SK-N-SH (cell line): Measurements from ENCODE around the gene ZMIZ1. TPM values are rescaled to one million over a fixed set of nuclear protein-coding genes. Genes with fewer than 3 reads are reported as not detected.
A peak's percentile ranks its signal among the peaks of the same experiment; 100 is the strongest.

Experiments
- CTCF ChIA-PET: fragments of 300-600, 350-600 bp; formaldehyde crosslinking; extraction: SDS; loops from one replicate; lab custom pipeline; 2021; lab: Yijun Ruan, JAX
- POLR2A ChIA-PET: fragments of 350-600 bp; sonication (Branson Sonifier 250); formaldehyde crosslinking; extraction: SDS; loops from one replicate; lab custom pipeline; 2020; ENCODE audit warnings: antibody characterized with exemption, inconsistent platforms; lab: Yijun Ruan, JAX
- DNase-seq: peaks from one replicate; pipeline ENCODE4 v3.0.0; 2012
- H2AFZ ChIP-seq: fragments of 200-600 bp; sonication (generic); 2 replicates; pipeline ENCODE4 v1.8.1; 2016; ENCODE audit warnings: antibody characterized with exemption, mild to moderate bottlenecking, low read depth
- H3F3A ChIP-seq: fragments of 200-600 bp; sonication (generic); replicated peaks from 2 replicates; pipeline ENCODE3; 2016; ENCODE audit warnings: antibody characterized with exemption, mild to moderate bottlenecking; ENCODE audit not compliant: insufficient read depth
- H3K27ac ChIP-seq, 2 experiments: fragments of 200-500 bp in 1 of 2; fragments of 200-600 bp in 1 of 2; sonication (Bioruptor generic) in 1 of 2; sonication (generic), shearing (Covaris generic) in 1 of 2; 2 replicates each; pipeline versions ENCODE4 v1.5.1 to v1.6.1; 2014 to 2016; ENCODE audit warnings: low read depth in 2 of 2, inconsistent platforms in 1 of 2, low read length in 1 of 2, mild to moderate bottlenecking in 1 of 2, mixed read lengths in 1 of 2
- H3K27me3 ChIP-seq: fragments of 200-600 bp; sonication (generic), shearing (Covaris generic); 2 replicates; pipeline ENCODE4 v1.6.1; 2016; ENCODE audit warnings: mixed run types; ENCODE audit not compliant: insufficient read depth
- H3K36me3 ChIP-seq, 2 experiments: fragments of 200-500 bp in 1 of 2; fragments of 200-600 bp in 1 of 2; sonication (Bioruptor generic) in 1 of 2; sonication (generic) in 1 of 2; replicated peaks in 1 of 2; 2 replicates each; pipeline versions ENCODE3 to v1.5.1; 2014 to 2016; ENCODE audit warnings: low read length in 1 of 2, mild to moderate bottlenecking in 1 of 2; ENCODE audit not compliant: insufficient read depth in 2 of 2, control insufficient read depth in 1 of 2
- H3K4me1 ChIP-seq, 2 experiments: fragments of 200-500 bp in 1 of 2; fragments of 200-600 bp in 1 of 2; sonication (Bioruptor generic) in 1 of 2; sonication (generic), shearing (Covaris generic) in 1 of 2; 2 replicates each; pipeline versions ENCODE4 v1.5.1 to v1.6.1; 2014 to 2016; ENCODE audit warnings: low read depth in 1 of 2, low read length in 1 of 2, mixed run types in 1 of 2; ENCODE audit not compliant: insufficient read depth in 2 of 2, control insufficient read depth in 1 of 2
- H3K4me2 ChIP-seq: fragments of 200-600 bp; sonication (generic), shearing (Covaris generic); 2 replicates; pipeline ENCODE4 v1.6.1; 2017; ENCODE audit warnings: mixed run types
- H3K4me3 ChIP-seq, 2 experiments: fragments of 200-500 bp in 1 of 2; fragments of 200-600 bp in 1 of 2; sonication (Bioruptor generic) in 1 of 2; sonication (generic), shearing (Covaris generic) in 1 of 2; 2 replicates each; pipeline versions ENCODE4 v1.5.1 to v1.8.1; 2014 to 2016; ENCODE audit warnings: low read depth in 2 of 2, inconsistent platforms in 1 of 2, low read length in 1 of 2, mild to moderate bottlenecking in 1 of 2, mixed read lengths in 1 of 2, moderate library complexity in 1 of 2
- H3K79me2 ChIP-seq: fragments of 200-600 bp; sonication (generic); 2 replicates; pipeline ENCODE4 v1.8.1; 2017; ENCODE audit warnings: mild to moderate bottlenecking; ENCODE audit not compliant: insufficient read depth
- H3K9ac ChIP-seq: fragments of 200-600 bp; sonication (generic); 2 replicates; pipeline ENCODE4 v1.6.1; 2017; ENCODE audit warnings: mixed run types
- H3K9me2 ChIP-seq: fragments of 200-600 bp; sonication (generic); 2 replicates; pipeline ENCODE4 v1.6.1; 2017; ENCODE audit warnings: mixed run types
- H3K9me3 ChIP-seq: fragments of 200-600 bp; sonication (generic); 2 replicates; pipeline ENCODE4 v1.6.1; 2017; ENCODE audit warnings: mixed run types, mild to moderate bottlenecking, moderate library complexity
- H4K20me1 ChIP-seq: fragments of 200-600 bp; sonication (generic); 2 replicates; pipeline ENCODE4 v1.6.1; 2017; ENCODE audit warnings: mild to moderate bottlenecking, mixed run types; ENCODE audit not compliant: insufficient read depth
- EP300 ChIP-seq, 2 experiments: IDR thresholded peaks; 2 replicates each; pipeline versions ENCODE4 v1.4.0 to v1.6.1; 2012; ENCODE audit warnings: borderline replicate concordance in 1 of 2, low read depth in 1 of 2, low read length in 1 of 2
- GABPA ChIP-seq: IDR thresholded peaks from 2 replicates; pipeline ENCODE4 v1.4.0; 2012; ENCODE audit warnings: low read depth, mild to moderate bottlenecking
- GATA2 ChIP-seq: sonication (generic); formaldehyde crosslinking; IDR thresholded peaks from 2 replicates; pipeline ENCODE4 v1.5.0; 2020; ENCODE audit warnings: mild to moderate bottlenecking, missing genetic modification reagents
- JUND ChIP-seq: IDR thresholded peaks from 2 replicates; pipeline ENCODE4 v1.4.0; 2012
- NFIC ChIP-seq: IDR thresholded peaks from 2 replicates; pipeline ENCODE4 v1.4.0; 2012; ENCODE audit warnings: borderline replicate concordance
- NRF1 ChIP-seq: IDR thresholded peaks from 2 replicates; pipeline ENCODE4 v1.6.1; 2012; ENCODE audit warnings: low read depth, mild to moderate bottlenecking, low read length
- REST ChIP-seq: IDR thresholded peaks from 2 replicates; pipeline ENCODE4 v1.6.1; 2012; ENCODE audit warnings: mild to moderate bottlenecking, low read depth, low read length, moderate library complexity
- RXRA ChIP-seq: IDR thresholded peaks from 2 replicates; pipeline ENCODE4 v1.4.0; 2012; ENCODE audit warnings: low read depth, mild to moderate bottlenecking, borderline replicate concordance
- TAF1 ChIP-seq: IDR thresholded peaks from 2 replicates; pipeline ENCODE4 v1.6.1; 2012; ENCODE audit warnings: low read depth, mild to moderate bottlenecking, low read length, moderate library complexity, borderline replicate concordance
- USF1 ChIP-seq: IDR thresholded peaks from 2 replicates; pipeline ENCODE4 v1.4.0; 2012; ENCODE audit warnings: low read depth, borderline replicate concordance
- WGBS: methylation state at CpG from one replicate; pipeline ENCODE4 v1.1.6; 2017; ENCODE audit warnings: low lambda C conversion rate; 5-methylcytosine and 5-hydroxymethylcytosine counted together
- polyA plus RNA-seq, 3 experiments: library from polyadenylated mRNA; depleted of rRNA; stranded (reverse); fragments of >200 nt; gene quantifications; 2 replicates each; pipeline ENCODE4 v1.2.3, GENCODE V29; 2012
- TF ChIP-seq, protein P1 (sequence below): IDR thresholded peaks from 2 replicates; pipeline ENCODE4 v1.4.0; 2012; ENCODE audit warnings: low read depth
- TF ChIP-seq, protein P2 (sequence below): fragments of 150-350 bp; IDR thresholded peaks from 2 replicates; pipeline ENCODE4 v1.6.1; 2017; ENCODE audit warnings: antibody characterized with exemption, low read length, low read depth, borderline replicate concordance
- TF ChIP-seq, protein P3 (sequence below): IDR thresholded peaks from 2 replicates; pipeline ENCODE4; 2012

Gene ZMIZ1
- polyA plus RNA-seq, 1 of the 3 experiments (the other 2 are of a cell fraction): 23.5 TPM

- WGBS: 78% methylated on average over 3 of the region's 5 CpGs
- no peak overlapping the region for H3K4me3 ChIP-seq
- no peak for DNase-seq
- no peaks in the 10 kb centered on the region for H3K9me3 ChIP-seq
- H3K36me3 ChIP-seq: no peaks in the 10 kb centered on the region
- no peaks in the 10 kb centered on the region for H3K9me2 ChIP-seq
- H3K4me2 ChIP-seq: no peak overlapping the region
- CTCF ChIA-PET: interaction anchor here (2.3 kb wide), 1 partner anchor 47 kb away, joined by 6 read pairs; no protein-coding TSS in a partner anchor
- peaks cover 0 to 62% of the 10 kb centered on the region in 2 experiments; a peak in 2 of 4 replicates for H3K4me1 ChIP-seq
- H3K9ac ChIP-seq: no peak overlapping the region
- no peaks in the 10 kb centered on the region for H3K79me2 ChIP-seq
- H2AFZ ChIP-seq: no peak overlapping the region
- peak overlapping the region in 1 of 2 experiments; percentile 100; a peak in 2 of 4 replicates for H3K27ac ChIP-seq
- no peaks in the 10 kb centered on the region for H3F3A ChIP-seq
- TF ChIP-seq TAF1 (no peak), NFIC (no peak), RXRA (no peak), NRF1 (no peak), EP300 (IDR thresholded peaks at IDR 0.05; ENCODE audit: borderline replicate concordance in 1 of 2, low read depth in 1 of 2, low read length in 1 of 2) (no peak)
- TF ChIP-seq, protein P1, sequence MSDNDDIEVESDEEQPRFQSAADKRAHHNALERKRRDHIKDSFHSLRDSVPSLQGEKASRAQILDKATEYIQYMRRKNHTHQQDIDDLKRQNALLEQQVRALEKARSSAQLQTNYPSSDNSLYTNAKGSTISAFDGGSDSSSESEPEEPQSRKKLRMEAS: no peak
- H4K20me1 ChIP-seq: no peaks in the 10 kb centered on the region
- POLR2A ChIA-PET: interaction anchor here (2.1 kb wide), 1 partner anchor 47 kb away, joined by 7 read pairs; no protein-coding TSS in a partner anchor
- no peaks in the 10 kb centered on the region for H3K27me3 ChIP-seq
Measured at GRCh38 chr10:79020015-79020491, 48.7 kb upstream of the ZMIZ1 start.

GRCh38 chr10:79020605-79021004 lies 48.2 kb upstream of the ZMIZ1 start:
- POLR2A ChIA-PET: no interaction called here
- Histone ChIP-seq H3K9me3 (no peaks in the 10 kb centered on the region), H3K9ac (no peak overlapping the region), H4K20me1 (no peaks in the 10 kb centered on the region), H3F3A (no peaks in the 10 kb centered on the region), H3K9me2 (no peaks in the 10 kb centered on the region), H3K4me3 (no peak overlapping the region), H3K36me3 (no peaks in the 10 kb centered on the region), H3K4me1 (peaks cover 0 to 64% of the 10 kb centered on the region in 2 experiments; a peak in 2 of 4 replicates), H3K27ac (peak overlapping the region in 1 of 2 experiments; percentile 100; a peak in 1 of 4 replicates), H3K79me2 (no peaks in the 10 kb centered on the region), H2AFZ (no peak overlapping the region), H3K4me2 (no peak overlapping the region), H3K27me3 (no peaks in the 10 kb centered on the region)
- DNase-seq: no peak
- CTCF ChIA-PET: no interaction called here
- WGBS: 84% methylated on average over 6 of the region's 6 CpGs
- TF ChIP-seq USF1 (no peak), GATA2 (no peak)

DNA sequence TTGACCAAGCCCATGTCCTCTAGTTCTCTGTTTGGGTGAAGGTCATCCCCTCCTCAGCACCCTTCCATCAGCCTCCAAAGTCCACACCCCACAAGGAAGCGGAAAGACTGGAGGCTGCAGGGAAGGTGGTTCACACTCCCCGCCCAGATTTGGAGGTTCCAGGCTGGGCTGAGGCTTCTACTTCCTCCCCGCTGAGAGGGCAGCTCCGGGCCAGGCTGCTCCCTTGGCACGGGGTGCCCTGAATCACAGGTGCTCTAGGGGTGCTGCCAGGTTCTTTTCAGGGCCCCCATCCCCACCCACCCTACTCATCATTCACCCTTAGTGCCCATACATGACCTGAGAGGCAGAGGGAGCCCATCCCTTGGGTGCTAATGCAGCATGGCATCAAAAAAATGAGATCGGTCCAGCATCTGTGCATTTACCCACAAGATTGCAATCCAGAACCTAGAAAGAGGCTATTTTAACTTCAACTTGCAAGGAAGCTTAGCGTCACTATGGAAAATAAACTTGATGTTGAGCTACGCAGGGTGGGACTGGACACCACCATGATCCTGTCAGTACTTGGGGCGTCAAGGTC lies 47.3 kb upstream of the ZMIZ1 start:
- Histone ChIP-seq H3K9me3 (no peaks in the 10 kb centered on the region), H3K4me3 (no peak overlapping the region), H4K20me1 (no peaks in the 10 kb centered on the region), H3K4me2 (no peak overlapping the region), H3K9me2 (no peaks in the 10 kb centered on the region), H3K36me3 (no peaks in the 10 kb centered on the region), H3K27ac (no peak overlapping the region; a peak in 1 of 4 replicates), H3F3A (no peaks in the 10 kb centered on the region), H3K9ac (no peak overlapping the region), H2AFZ (no peak overlapping the region), H3K79me2 (no peaks in the 10 kb centered on the region), H3K4me1 (peaks cover 0 to 68% of the 10 kb centered on the region in 2 experiments; a peak in 2 of 4 replicates), H3K27me3 (no peaks in the 10 kb centered on the region)
- TF ChIP-seq NRF1: no peak
- no peak for TF ChIP-seq RXRA
- no peak for TF ChIP-seq JUND
- TF ChIP-seq, protein P2, sequence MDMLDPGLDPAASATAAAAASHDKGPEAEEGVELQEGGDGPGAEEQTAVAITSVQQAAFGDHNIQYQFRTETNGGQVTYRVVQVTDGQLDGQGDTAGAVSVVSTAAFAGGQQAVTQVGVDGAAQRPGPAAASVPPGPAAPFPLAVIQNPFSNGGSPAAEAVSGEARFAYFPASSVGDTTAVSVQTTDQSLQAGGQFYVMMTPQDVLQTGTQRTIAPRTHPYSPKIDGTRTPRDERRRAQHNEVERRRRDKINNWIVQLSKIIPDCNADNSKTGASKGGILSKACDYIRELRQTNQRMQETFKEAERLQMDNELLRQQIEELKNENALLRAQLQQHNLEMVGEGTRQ: no peak
- no peak for TF ChIP-seq REST
- TF ChIP-seq, protein P3, sequence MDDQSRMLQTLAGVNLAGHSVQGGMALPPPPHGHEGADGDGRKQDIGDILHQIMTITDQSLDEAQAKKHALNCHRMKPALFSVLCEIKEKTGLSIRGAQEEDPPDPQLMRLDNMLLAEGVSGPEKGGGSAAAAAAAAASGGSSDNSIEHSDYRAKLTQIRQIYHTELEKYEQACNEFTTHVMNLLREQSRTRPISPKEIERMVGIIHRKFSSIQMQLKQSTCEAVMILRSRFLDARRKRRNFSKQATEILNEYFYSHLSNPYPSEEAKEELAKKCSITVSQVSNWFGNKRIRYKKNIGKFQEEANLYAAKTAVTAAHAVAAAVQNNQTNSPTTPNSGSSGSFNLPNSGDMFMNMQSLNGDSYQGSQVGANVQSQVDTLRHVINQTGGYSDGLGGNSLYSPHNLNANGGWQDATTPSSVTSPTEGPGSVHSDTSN: no peak
- TF ChIP-seq GABPA: no peak
- no peak for TF ChIP-seq GATA2
- no peak for DNase-seq
- 90% methylated on average over 6 of the region's 9 CpGs for WGBS
- ChIA-PET CTCF (interaction anchor here (1.0 kb wide), 1 partner anchor 174 kb away, joined by 3 read pairs; no protein-coding TSS in a partner anchor), POLR2A (no interaction called here)
